Measurements from ENCODE around the gene PAPSS1. TPM values are rescaled to one million over a fixed set of nuclear protein-coding genes. Genes with fewer than 3 reads are reported as not detected.

Gene PAPSS1
- total and polyA plus RNA-seq, 2 of the 8 experiments (the other 6 are each of a cell fraction or from before 2014, with no cell fraction given): 79.2 to 98.5 TPM

DNA sequence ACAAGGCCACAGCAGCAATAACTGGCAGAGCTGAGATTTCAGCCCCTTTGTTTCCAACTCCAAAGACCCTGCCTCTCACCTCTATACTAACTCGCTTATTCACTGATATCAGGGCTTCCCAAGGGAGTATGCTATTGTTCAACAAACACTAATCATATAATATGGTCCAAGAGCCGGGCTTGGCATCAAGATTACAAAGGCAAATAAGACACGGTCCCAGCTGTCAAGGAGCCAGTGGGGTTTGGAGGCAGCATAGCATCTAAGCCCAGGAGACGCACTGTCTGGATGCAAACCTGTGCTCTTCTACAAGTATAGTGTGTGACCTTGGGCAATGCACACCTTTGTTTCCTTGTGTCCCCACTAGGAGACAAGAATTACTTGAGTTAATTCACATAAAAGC, 28.7 kb downstream of the PAPSS1 start:
- H3K27me3 ChIP-seq (replicated peaks in 1 of 4; ENCODE audit: control insufficient read depth in 3 of 4, extremely low read depth in 1 of 4, insufficient read depth in 3 of 4, low read length in 3 of 4): no peaks in the 10 kb centered on the region
- peaks cover 0 to 10% of the 10 kb centered on the region in 2 experiments; a peak in 2 of 4 replicates for H3K79me2 ChIP-seq (ENCODE audit: control insufficient read depth in 1 of 2, insufficient read depth in 2 of 2, low read length in 2 of 2)
- no peak overlapping the region for H3K18ac ChIP-seq (ENCODE audit: extremely low read depth, low read length)
- no peak overlapping the region for H3K4ac ChIP-seq (replicated peaks; ENCODE audit: insufficient read length, low read depth, low read length)
- H2AFZ ChIP-seq (ENCODE audit: low read length): no peak overlapping the region
- no peak overlapping the region for H3K56ac ChIP-seq (replicated peaks; ENCODE audit: insufficient read length, low read depth, low read length)
- H2AK5ac ChIP-seq (ENCODE audit: low read depth, low read length): no peak overlapping the region
- H3K36me3 ChIP-seq (ENCODE audit: control insufficient read depth in 2 of 4, insufficient read depth in 4 of 4, low read length in 3 of 4): peaks cover 0 to 10% (median 1%) of the 10 kb centered on the region in 4 experiments; a peak in 4 of 8 replicates
- no peak for DNase-seq (ENCODE audit: low read depth in 1 of 2, low spot score in 2 of 2)
- ChIA-PET CTCF (ENCODE audit: partially characterized antibody) (interaction anchor here (0.6 kb wide), 1 partner anchor 132 kb away, joined by 3 read pairs; no protein-coding TSS in a partner anchor), POLR2A (ENCODE audit: partially characterized antibody) (no interaction called here)
- 96% methylated on average over 4 of the region's 4 CpGs; no CpG with 5 or more reads in 1 of the 2 experiments for WGBS, 2 experiments (ENCODE audit: extremely low coverage in 1 of 2, insufficient coverage in 1 of 2, insufficient read length in 1 of 2, insufficient replicate concordance in 2 of 2, low coverage in 1 of 2, low lambda C conversion rate in 2 of 2, missing lambda C conversion rate in 1 of 2)
- no peak overlapping the region for H4K8ac ChIP-seq (ENCODE audit: extremely low read depth, insufficient read depth, low read length)
- no peak overlapping the region for H2BK15ac ChIP-seq (ENCODE audit: low read length)
- no peak for FAIRE-seq
- H3K4me1 ChIP-seq (replicated peaks in 1 of 4; ENCODE audit: control insufficient read depth in 3 of 4, insufficient read depth in 4 of 4, low read length in 3 of 4): peaks cover 0 to 3% (median under 1%) of the 10 kb centered on the region in 4 experiments; a peak in 2 of 7 replicates
- no peak overlapping the region for H4K5ac ChIP-seq (ENCODE audit: insufficient read length, low read depth, low read length)
- no peaks in the 10 kb centered on the region; the same call in 1 of the 2 replicates for H3K23me2 ChIP-seq (ENCODE audit: low read depth, low read length)
- no peak overlapping the region for H3K4me2 ChIP-seq (ENCODE audit: insufficient read depth in 1 of 2, low read depth in 2 of 2, low read length in 2 of 2)
- peaks cover 0 to under 1% of the 10 kb centered on the region in 2 experiments for H4K20me1 ChIP-seq (replicated peaks in 1 of 2; ENCODE audit: control insufficient read depth in 1 of 2, insufficient read depth in 2 of 2, low read length in 2 of 2)
- H2BK5ac ChIP-seq (ENCODE audit: low read depth, low read length): no peak overlapping the region
- H2BK12ac ChIP-seq (ENCODE audit: low read depth, low read length): no peak overlapping the region
- H3K14ac ChIP-seq (ENCODE audit: insufficient read length): no peak overlapping the region
- no peak overlapping the region for H4K91ac ChIP-seq (replicated peaks; ENCODE audit: insufficient read length, low read length)
- H3K79me1 ChIP-seq (ENCODE audit: low read depth, low read length): peaks cover 5% of the 10 kb centered on the region; the same call in 1 of the 2 replicates
- H2BK120ac ChIP-seq (replicated peaks; ENCODE audit: low read depth, low read length): no peak overlapping the region
- no peak overlapping the region for H3K27ac ChIP-seq (ENCODE audit: low read depth, low read length)
- H3K4me3 ChIP-seq (ENCODE audit: extremely low read depth in 1 of 4, insufficient read depth in 2 of 4, low read depth in 3 of 4, low read length in 4 of 4): no peak overlapping the region
- H3K9ac ChIP-seq (replicated peaks in 1 of 4; ENCODE audit: extremely low read depth in 1 of 4, low read depth in 3 of 4, low read length in 3 of 4): no peak overlapping the region
- no peak overlapping the region for H3K23ac ChIP-seq (ENCODE audit: insufficient read length)
- no peak overlapping the region for H2BK20ac ChIP-seq (ENCODE audit: low read length)
- no peak for TF ChIP-seq CREB1 (IDR thresholded peaks at IDR 0.05)
- no peak for TF ChIP-seq KDM5A (IDR thresholded peaks at IDR 0.05; ENCODE audit: low read length)
- H3K9me3 ChIP-seq (ENCODE audit: insufficient read depth in 2 of 2, low read depth in 1 of 2, low read length in 1 of 2): peaks cover 0 to 2% of the 10 kb centered on the region in 2 experiments; a peak in 1 of 4 replicates

Measured in H1 (cell line).